ENCODE data around the gene ATAD3B. TPM values are rescaled to one million over a fixed set of nuclear protein-coding genes. Genes with fewer than 3 reads are reported as not detected.

The ATAD3B gene
- total RNA-seq, 1 experiment from 2014 or later = 68.9 TPM

- H3K36me3 ChIP-seq (ENCODE audit: insufficient read depth, low read length, poor library complexity, severe bottlenecking) = peaks cover 27% of the 10 kb centered on the region
- BruUV-seq (replicated peaks) = no TSS peak
- H3K27me3 ChIP-seq (replicated peaks; ENCODE audit: insufficient read depth, low read depth, low read length, poor library complexity) = no peaks in the 10 kb centered on the region
- no peak for DNase-seq (ENCODE audit: low spot score)
- intact Hi-C loops (cut with micrococcal nuclease; ENCODE audit: unreplicated experiment) = no loop called here
- no peak for TF ChIP-seq EZH2 (IDR thresholded peaks at IDR 0.05; ENCODE audit: borderline replicate concordance, low read depth, low read length, poor library complexity, severe bottlenecking)
- TF ChIP-seq, protein P1, sequence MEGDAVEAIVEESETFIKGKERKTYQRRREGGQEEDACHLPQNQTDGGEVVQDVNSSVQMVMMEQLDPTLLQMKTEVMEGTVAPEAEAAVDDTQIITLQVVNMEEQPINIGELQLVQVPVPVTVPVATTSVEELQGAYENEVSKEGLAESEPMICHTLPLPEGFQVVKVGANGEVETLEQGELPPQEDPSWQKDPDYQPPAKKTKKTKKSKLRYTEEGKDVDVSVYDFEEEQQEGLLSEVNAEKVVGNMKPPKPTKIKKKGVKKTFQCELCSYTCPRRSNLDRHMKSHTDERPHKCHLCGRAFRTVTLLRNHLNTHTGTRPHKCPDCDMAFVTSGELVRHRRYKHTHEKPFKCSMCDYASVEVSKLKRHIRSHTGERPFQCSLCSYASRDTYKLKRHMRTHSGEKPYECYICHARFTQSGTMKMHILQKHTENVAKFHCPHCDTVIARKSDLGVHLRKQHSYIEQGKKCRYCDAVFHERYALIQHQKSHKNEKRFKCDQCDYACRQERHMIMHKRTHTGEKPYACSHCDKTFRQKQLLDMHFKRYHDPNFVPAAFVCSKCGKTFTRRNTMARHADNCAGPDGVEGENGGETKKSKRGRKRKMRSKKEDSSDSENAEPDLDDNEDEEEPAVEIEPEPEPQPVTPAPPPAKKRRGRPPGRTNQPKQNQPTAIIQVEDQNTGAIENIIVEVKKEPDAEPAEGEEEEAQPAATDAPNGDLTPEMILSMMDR (conservative IDR thresholded peaks at IDR 0.05; ENCODE audit: low read depth, low read length) = no peak
- no peak overlapping the region for H3K27ac ChIP-seq (ENCODE audit: low read depth, low read length, poor library complexity, severe bottlenecking)
- H3K4me1 ChIP-seq (ENCODE audit: insufficient read depth, low read length, poor library complexity, severe bottlenecking) = no peaks in the 10 kb centered on the region
- no peaks in the 10 kb centered on the region for H3K9me3 ChIP-seq (ENCODE audit: low read depth, low read length, poor library complexity, severe bottlenecking)
- H3K4me3 ChIP-seq (ENCODE audit: low read depth, low read length, poor library complexity, severe bottlenecking) = no peak overlapping the region
- CTCF ChIA-PET = no interaction called here
- POLR2A ChIA-PET (ENCODE audit: low non-redundant PET) = no interaction called here
Observed at GRCh38 chr1:1527092-1527816, 55.7 kb downstream of the ATAD3B start.

- Histone ChIP-seq H3K27ac (ENCODE audit: low read depth, low read length, poor library complexity, severe bottlenecking) (no peak overlapping the region), H3K27me3 (replicated peaks; ENCODE audit: insufficient read depth, low read depth, low read length, poor library complexity) (no peaks in the 10 kb centered on the region), H3K4me3 (ENCODE audit: low read depth, low read length, poor library complexity, severe bottlenecking) (no peak overlapping the region), H3K36me3 (ENCODE audit: insufficient read depth, low read length, poor library complexity, severe bottlenecking) (peaks cover 27% of the 10 kb centered on the region), H3K4me1 (ENCODE audit: insufficient read depth, low read length, poor library complexity, severe bottlenecking) (no peaks in the 10 kb centered on the region), H3K9me3 (ENCODE audit: low read depth, low read length, poor library complexity, severe bottlenecking) (no peaks in the 10 kb centered on the region)
- POLR2A ChIA-PET (ENCODE audit: low non-redundant PET) = no interaction called here
- BruUV-seq (replicated peaks) = no TSS peak
- DNase-seq (ENCODE audit: low spot score) = no peak
- CTCF ChIA-PET = no interaction called here
- intact Hi-C loops (cut with micrococcal nuclease; ENCODE audit: unreplicated experiment) = no loop called here
- TF ChIP-seq, protein P1 (conservative IDR thresholded peaks at IDR 0.05; ENCODE audit: low read depth, low read length) = no peak
- no peak for TF ChIP-seq EZH2 (IDR thresholded peaks at IDR 0.05; ENCODE audit: borderline replicate concordance, low read depth, low read length, poor library complexity, severe bottlenecking)
Observed at GRCh38 chr1:1528301-1529267, 57.0 kb downstream of the ATAD3B start.

DNA sequence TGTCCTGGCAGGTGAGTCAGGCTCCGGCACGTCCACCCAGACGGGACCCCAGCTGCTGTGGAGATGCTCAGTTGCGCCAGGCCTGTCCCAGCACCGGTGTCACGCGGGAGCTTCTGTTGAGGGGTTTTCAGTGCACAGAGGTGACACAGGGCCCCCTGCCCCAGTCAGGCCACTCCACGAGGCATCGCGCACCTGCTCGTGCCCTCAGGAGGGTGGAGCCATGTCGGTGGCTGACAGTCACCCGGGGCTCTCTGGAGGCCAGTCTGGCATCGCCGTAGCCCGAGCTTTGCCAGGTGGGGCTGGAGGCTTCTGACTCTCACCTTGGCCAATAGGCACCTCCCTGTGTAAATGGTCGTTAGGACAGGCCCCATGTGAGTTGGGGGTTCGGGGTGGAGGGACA lies 57.8 kb downstream of the ATAD3B start:
- Histone ChIP-seq H3K9me3 (ENCODE audit: low read depth, low read length, poor library complexity, severe bottlenecking) (no peaks in the 10 kb centered on the region), H3K36me3 (ENCODE audit: insufficient read depth, low read length, poor library complexity, severe bottlenecking) (peaks cover 27% of the 10 kb centered on the region), H3K27ac (ENCODE audit: low read depth, low read length, poor library complexity, severe bottlenecking) (no peak overlapping the region), H3K27me3 (replicated peaks; ENCODE audit: insufficient read depth, low read depth, low read length, poor library complexity) (no peaks in the 10 kb centered on the region), H3K4me3 (ENCODE audit: low read depth, low read length, poor library complexity, severe bottlenecking) (no peak overlapping the region), H3K4me1 (ENCODE audit: insufficient read depth, low read length, poor library complexity, severe bottlenecking) (no peaks in the 10 kb centered on the region)
- TF ChIP-seq, protein P1 (conservative IDR thresholded peaks at IDR 0.05; ENCODE audit: low read depth, low read length) = no peak
- TF ChIP-seq EZH2 (IDR thresholded peaks at IDR 0.05; ENCODE audit: borderline replicate concordance, low read depth, low read length, poor library complexity, severe bottlenecking) = no peak
- ChIA-PET CTCF (no interaction called here), POLR2A (ENCODE audit: low non-redundant PET) (no interaction called here)
- no peak for DNase-seq (ENCODE audit: low spot score)
- BruUV-seq (replicated peaks) = no TSS peak
- intact Hi-C loops (cut with micrococcal nuclease; ENCODE audit: unreplicated experiment) = no loop called here

All from A673 (cell line).